Mesendoderm (in vitro differentiated cells): ENCODE data around the gene CCDC88A.

Source experiments
- DNase-seq: peaks from one replicate; pipeline ENCODE4 v3.0.0; 2013
- H2AK5ac ChIP-seq: 2 replicates; pipeline ENCODE4 v1.6.1; 2013; ENCODE audit warnings: low read length, inconsistent platforms
- H2BK120ac ChIP-seq: 2 replicates; pipeline ENCODE4 v1.6.1; 2013; ENCODE audit warnings: low read depth, mild to moderate bottlenecking, low read length, moderate library complexity, mixed read lengths
- H2BK15ac ChIP-seq: replicated peaks from 2 replicates; pipeline ENCODE4 v1.6.1; 2013; ENCODE audit warnings: low read depth, mild to moderate bottlenecking, moderate library complexity
- H2BK5ac ChIP-seq: 2 replicates; pipeline ENCODE4 v1.6.1; 2013; ENCODE audit warnings: low read length, inconsistent platforms
- H3K18ac ChIP-seq: 2 replicates; pipeline ENCODE4 v1.6.1; 2013; ENCODE audit warnings: mild to moderate bottlenecking, low read length, mixed read lengths
- H3K23ac ChIP-seq: one replicate; pipeline ENCODE4 v1.6.1; 2013; ENCODE audit warnings: low read length
- H3K27ac ChIP-seq: 2 replicates; pipeline ENCODE4 v1.5.1; 2013; ENCODE audit warnings: low read depth, mild to moderate bottlenecking, inconsistent platforms, low read length, moderate library complexity
- H3K27me3 ChIP-seq: 2 replicates; pipeline ENCODE4 v1.6.1; 2013; ENCODE audit warnings: low read length, control low read depth, mild to moderate bottlenecking, inconsistent platforms; ENCODE audit not compliant: insufficient read depth, poor library complexity
- H3K36me3 ChIP-seq: 2 replicates; pipeline ENCODE4 v1.6.1; 2013; ENCODE audit warnings: low read length, inconsistent platforms; ENCODE audit not compliant: control insufficient read depth, insufficient read depth
- H3K4ac ChIP-seq: one replicate; pipeline ENCODE4 v1.6.1; 2013; ENCODE audit warnings: low read depth, mild to moderate bottlenecking, low read length, moderate library complexity
- H3K4me1 ChIP-seq: 2 replicates; pipeline ENCODE4 v1.6.1; 2013; ENCODE audit warnings: low read depth, low read length, inconsistent platforms; ENCODE audit not compliant: control insufficient read depth
- H3K4me2 ChIP-seq: 2 replicates; pipeline ENCODE4 v1.6.1; 2013; ENCODE audit warnings: low read length
- H3K4me3 ChIP-seq: 2 replicates; pipeline ENCODE4 v1.5.1; 2013; ENCODE audit warnings: mild to moderate bottlenecking, low read length
- H3K56ac ChIP-seq: one replicate; pipeline ENCODE4 v1.6.1; 2013; ENCODE audit warnings: low read length
- H3K79me1 ChIP-seq: 2 replicates; pipeline ENCODE4 v1.6.1; 2013; ENCODE audit warnings: low read length, inconsistent platforms
- H3K79me2 ChIP-seq: 2 replicates; pipeline ENCODE4 v1.6.1; 2013; ENCODE audit warnings: mild to moderate bottlenecking, low read length; ENCODE audit not compliant: control insufficient read depth, insufficient read depth
- H3K9ac ChIP-seq: 2 replicates; pipeline ENCODE4 v1.6.1; 2013; ENCODE audit warnings: low read length, inconsistent platforms
- H4K5ac ChIP-seq: one replicate; pipeline ENCODE4 v1.6.1; 2013; ENCODE audit warnings: low read length
- H4K8ac ChIP-seq: one replicate; pipeline ENCODE4 v1.6.1; 2013; ENCODE audit warnings: low read depth, mild to moderate bottlenecking, control low read depth, low read length, moderate library complexity
- WGBS: extraction: QIAGEN DNeasy Blood & Tissue Kit; methylation state at CpG from one replicate; pipeline ENCODE4 v1.1.7; 2013; ENCODE audit warnings: low lambda C conversion rate, missing lambda C conversion rate; ENCODE audit not compliant: insufficient coverage; ENCODE audit errors: extremely low coverage; 5-methylcytosine and 5-hydroxymethylcytosine counted together

CCDC88A gene

DNA sequence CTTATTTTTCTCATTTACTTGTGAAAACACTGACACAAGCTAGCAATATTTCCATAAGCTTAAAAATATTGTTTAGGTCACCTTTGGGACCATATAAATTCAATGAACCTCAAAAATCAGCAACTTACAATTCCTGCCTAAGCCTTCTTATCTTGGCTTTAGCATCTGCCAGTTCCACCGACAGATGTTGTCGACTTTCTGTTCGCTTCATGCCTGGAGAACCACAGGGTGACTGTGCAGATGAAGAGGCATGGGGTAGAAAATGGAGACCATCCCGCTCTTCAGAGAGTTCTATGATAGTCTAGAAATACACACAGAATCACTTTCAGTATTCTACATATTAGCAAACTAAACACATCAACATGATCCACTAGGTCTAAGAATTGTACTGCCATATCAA is 64.2 kb downstream of the CCDC88A start:
- Histone ChIP-seq H3K4me2 (no peak overlapping the region), H3K79me1 (no peaks in the 10 kb centered on the region), H4K5ac (no peak overlapping the region), H3K18ac (no peak overlapping the region), H2BK15ac (no peak overlapping the region), H3K27ac (no peak overlapping the region), H2AK5ac (no peak overlapping the region), H2BK5ac (no peak overlapping the region), H3K27me3 (no peaks in the 10 kb centered on the region), H3K4me1 (no peaks in the 10 kb centered on the region), H3K79me2 (no peaks in the 10 kb centered on the region), H2BK120ac (no peak overlapping the region), H3K9ac (no peak overlapping the region), H4K8ac (no peak overlapping the region), H3K56ac (no peak overlapping the region), H3K23ac (no peak overlapping the region), H3K36me3 (no peaks in the 10 kb centered on the region), H3K4me3 (no peak overlapping the region), H3K4ac (no peak overlapping the region)
- DNase-seq, result no peak
- no CpG with 5 or more reads among the region's 4 CpGs for WGBS

- Histone ChIP-seq H3K18ac (no peak overlapping the region), H3K23ac (no peak overlapping the region), H3K9ac (no peak overlapping the region), H3K27ac (no peak overlapping the region), H2BK5ac (no peak overlapping the region), H3K4me2 (no peak overlapping the region), H3K4me1 (no peaks in the 10 kb centered on the region), H3K56ac (no peak overlapping the region), H4K8ac (no peak overlapping the region), H4K5ac (no peak overlapping the region), H2BK15ac (no peak overlapping the region), H3K4me3 (no peak overlapping the region), H2AK5ac (no peak overlapping the region), H3K36me3 (no peaks in the 10 kb centered on the region), H3K27me3 (no peaks in the 10 kb centered on the region), H3K79me2 (no peaks in the 10 kb centered on the region), H3K79me1 (no peaks in the 10 kb centered on the region), H3K4ac (no peak overlapping the region), H2BK120ac (no peak overlapping the region)
- DNase-seq, result no peak
- no CpG with 5 or more reads among the region's 3 CpGs for WGBS
Observed at GRCh38 chr2:55351672-55352071, 68.0 kb downstream of the CCDC88A start.

DNA sequence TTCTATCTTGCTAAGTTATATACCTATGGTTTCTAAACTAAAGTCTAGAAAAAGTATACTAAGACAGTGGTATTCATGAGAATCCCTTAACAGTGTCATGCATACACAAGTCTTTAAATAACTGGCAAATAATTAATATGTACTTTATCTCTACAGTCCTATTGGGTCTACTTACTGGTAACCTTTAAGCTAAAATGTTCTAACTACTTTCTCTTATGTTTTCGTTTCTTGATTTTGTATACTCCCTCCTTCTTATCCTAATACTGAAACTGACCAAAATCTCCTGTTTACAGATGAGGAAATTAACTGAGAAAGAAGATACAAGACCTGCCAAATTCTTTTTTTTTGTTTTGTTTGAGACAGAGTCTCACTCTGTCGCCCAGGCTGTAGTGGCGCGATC is 74.6 kb downstream of the CCDC88A start:
- no CpG with 5 or more reads among the region's 4 CpGs for WGBS

GRCh38 chr2:55338268-55338667 is 81.4 kb downstream of the CCDC88A start:
- Histone ChIP-seq H3K79me1 (no peaks in the 10 kb centered on the region), H3K4me1 (no peaks in the 10 kb centered on the region), H2AK5ac (no peak overlapping the region), H4K8ac (no peak overlapping the region), H2BK120ac (no peak overlapping the region), H3K27me3 (no peaks in the 10 kb centered on the region), H3K56ac (no peak overlapping the region), H3K79me2 (no peaks in the 10 kb centered on the region), H3K23ac (no peak overlapping the region), H3K4me2 (no peak overlapping the region), H4K5ac (no peak overlapping the region), H3K4ac (no peak overlapping the region), H3K36me3 (no peaks in the 10 kb centered on the region), H2BK5ac (no peak overlapping the region), H3K4me3 (no peak overlapping the region), H3K27ac (no peak overlapping the region), H3K18ac (no peak overlapping the region), H2BK15ac (no peak overlapping the region), H3K9ac (no peak overlapping the region)
- DNase-seq, result no peak

More for the DNA sequence above, 74.6 kb downstream of the CCDC88A start:
- no peak overlapping the region for H3K4ac ChIP-seq
- DNase-seq, result no peak
- H3K56ac ChIP-seq, result no peak overlapping the region
- no peaks in the 10 kb centered on the region for H3K4me1 ChIP-seq
- no peaks in the 10 kb centered on the region for H3K79me1 ChIP-seq
- H4K8ac ChIP-seq, result no peak overlapping the region
- H3K4me3 ChIP-seq, result no peak overlapping the region
- H3K9ac ChIP-seq, result no peak overlapping the region
- H2BK15ac ChIP-seq, result no peak overlapping the region
- H2AK5ac ChIP-seq, result no peak overlapping the region
- no peak overlapping the region for H3K27ac ChIP-seq
- H3K36me3 ChIP-seq, result no peaks in the 10 kb centered on the region
- H3K4me2 ChIP-seq, result no peak overlapping the region
- no peaks in the 10 kb centered on the region for H3K27me3 ChIP-seq
- H2BK120ac ChIP-seq, result no peak overlapping the region
- H4K5ac ChIP-seq, result no peak overlapping the region
- no peak overlapping the region for H2BK5ac ChIP-seq
- H3K23ac ChIP-seq, result no peak overlapping the region
- H3K18ac ChIP-seq, result no peak overlapping the region
- no peaks in the 10 kb centered on the region for H3K79me2 ChIP-seq

- Histone ChIP-seq H2BK15ac (no peak overlapping the region), H3K56ac (no peak overlapping the region)
- no CpG with 5 or more reads among the region's 2 CpGs for WGBS
Observed at GRCh38 chr2:55334728-55335127, 84.9 kb downstream of the CCDC88A start.

DNA sequence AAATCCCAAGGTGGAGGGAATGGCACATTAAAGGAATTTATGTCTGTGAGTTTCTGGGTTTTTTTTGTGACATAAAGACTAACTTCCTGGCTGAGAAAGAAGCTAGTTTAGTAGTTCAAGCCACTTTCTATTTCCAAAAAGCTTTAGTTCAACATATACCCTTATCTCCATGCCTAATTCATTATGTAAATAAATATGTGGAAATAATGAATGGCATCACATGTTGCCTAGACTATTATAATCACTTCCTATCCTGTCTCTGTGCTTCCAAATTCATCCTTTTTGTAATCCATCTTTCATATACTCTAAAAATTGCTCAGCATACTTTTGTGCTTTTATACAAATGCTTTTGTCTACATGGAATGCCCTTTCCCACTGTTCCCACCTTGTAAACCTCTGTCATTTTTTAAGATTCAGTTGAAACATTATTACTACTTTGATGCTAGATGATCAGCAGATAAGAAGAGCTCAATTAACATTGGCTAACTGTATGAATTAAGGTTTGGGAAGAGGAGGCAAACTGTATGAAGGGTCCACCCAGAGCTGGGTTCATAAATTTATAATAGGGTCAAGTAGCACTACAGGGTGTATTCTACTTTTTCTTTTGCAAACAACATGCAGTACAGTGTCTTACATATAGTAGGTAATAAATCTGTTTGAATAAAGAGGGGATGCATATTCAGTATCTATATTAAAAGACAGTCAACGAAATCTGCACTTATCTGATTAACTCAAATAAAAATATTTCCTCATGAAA is 88.9 kb downstream of the CCDC88A start:
- H3K23ac ChIP-seq, result no peak overlapping the region
- H3K4me2 ChIP-seq, result no peak overlapping the region
- no peak overlapping the region for H2AK5ac ChIP-seq
- no peak overlapping the region for H2BK15ac ChIP-seq
- no peaks in the 10 kb centered on the region for H3K4me1 ChIP-seq
- no peaks in the 10 kb centered on the region for H3K36me3 ChIP-seq
- no peak overlapping the region for H4K5ac ChIP-seq
- no peak overlapping the region for H3K56ac ChIP-seq
- H3K18ac ChIP-seq, result no peak overlapping the region
- WGBS, result no CpG with 5 or more reads among the region's 1 CpG
- H3K27ac ChIP-seq, result no peak overlapping the region
- no peak overlapping the region for H2BK5ac ChIP-seq
- H3K27me3 ChIP-seq, result no peaks in the 10 kb centered on the region
- H3K9ac ChIP-seq, result no peak overlapping the region
- H3K79me2 ChIP-seq, result no peaks in the 10 kb centered on the region
- DNase-seq, result no peak
- no peak overlapping the region for H3K4ac ChIP-seq
- H2BK120ac ChIP-seq, result no peak overlapping the region
- no peak overlapping the region for H4K8ac ChIP-seq
- no peak overlapping the region for H3K4me3 ChIP-seq
- H3K79me1 ChIP-seq, result no peaks in the 10 kb centered on the region

More at GRCh38 chr2:55334728-55335127, 84.9 kb downstream of the CCDC88A start:
- Histone ChIP-seq H2BK5ac (no peak overlapping the region), H4K8ac (no peak overlapping the region), H3K4ac (no peak overlapping the region), H2AK5ac (no peak overlapping the region), H3K4me2 (no peak overlapping the region), H3K4me3 (no peak overlapping the region), H3K23ac (no peak overlapping the region), H3K79me1 (no peaks in the 10 kb centered on the region), H3K79me2 (no peaks in the 10 kb centered on the region), H3K4me1 (no peaks in the 10 kb centered on the region), H3K27me3 (no peaks in the 10 kb centered on the region), H4K5ac (no peak overlapping the region), H3K9ac (no peak overlapping the region), H3K36me3 (no peaks in the 10 kb centered on the region), H3K18ac (no peak overlapping the region), H2BK120ac (no peak overlapping the region), H3K27ac (no peak overlapping the region)
- no peak for DNase-seq
